Esophagus squamous epithelium (tissue), 4 donors: ENCODE data around the gene IVD.

Experiments
- POLR2A ChIP-seq, 4 donors: fragments of 450-650 bp; IDR thresholded peaks; one replicate each; pipeline ENCODE4 v1.6.1; 2017; ENCODE audit warnings: antibody characterized with exemption in 4 of 4, mild to moderate bottlenecking in 4 of 4, moderate library complexity in 3 of 4
- TF ChIP-seq, protein P1 (sequence below), 6 experiments: fragments of 450-650 bp in 4 of 6; fragments of 200-600 bp in 2 of 6; sonication (generic) in 2 of 6; IDR thresholded peaks; one replicate each; pipeline ENCODE4 v1.5.1; 2016 to 2019; ENCODE audit warnings: antibody characterized with exemption in 6 of 6, mild to moderate bottlenecking in 4 of 6, moderate library complexity in 4 of 6

DNA sequence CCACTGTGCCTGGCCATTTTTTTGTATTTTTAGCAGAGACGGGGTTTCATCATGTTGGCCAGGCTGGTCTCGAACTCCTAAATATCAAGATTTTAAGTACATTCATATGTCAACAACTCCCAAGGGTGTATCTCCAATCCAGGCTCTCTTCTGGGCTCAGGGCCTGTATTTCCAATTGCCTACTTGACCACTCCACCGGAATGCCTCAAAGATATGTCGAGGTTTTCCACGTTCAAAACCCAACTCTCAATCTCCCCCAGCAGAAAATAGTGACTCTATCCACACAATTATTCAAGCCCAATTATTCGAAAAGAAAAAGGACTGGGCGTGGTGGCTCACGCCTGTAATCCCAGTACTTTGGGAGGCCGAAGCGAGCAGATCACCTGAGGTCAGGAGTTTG lies 25.0 kb upstream of the IVD start:
- TF ChIP-seq, protein P1, sequence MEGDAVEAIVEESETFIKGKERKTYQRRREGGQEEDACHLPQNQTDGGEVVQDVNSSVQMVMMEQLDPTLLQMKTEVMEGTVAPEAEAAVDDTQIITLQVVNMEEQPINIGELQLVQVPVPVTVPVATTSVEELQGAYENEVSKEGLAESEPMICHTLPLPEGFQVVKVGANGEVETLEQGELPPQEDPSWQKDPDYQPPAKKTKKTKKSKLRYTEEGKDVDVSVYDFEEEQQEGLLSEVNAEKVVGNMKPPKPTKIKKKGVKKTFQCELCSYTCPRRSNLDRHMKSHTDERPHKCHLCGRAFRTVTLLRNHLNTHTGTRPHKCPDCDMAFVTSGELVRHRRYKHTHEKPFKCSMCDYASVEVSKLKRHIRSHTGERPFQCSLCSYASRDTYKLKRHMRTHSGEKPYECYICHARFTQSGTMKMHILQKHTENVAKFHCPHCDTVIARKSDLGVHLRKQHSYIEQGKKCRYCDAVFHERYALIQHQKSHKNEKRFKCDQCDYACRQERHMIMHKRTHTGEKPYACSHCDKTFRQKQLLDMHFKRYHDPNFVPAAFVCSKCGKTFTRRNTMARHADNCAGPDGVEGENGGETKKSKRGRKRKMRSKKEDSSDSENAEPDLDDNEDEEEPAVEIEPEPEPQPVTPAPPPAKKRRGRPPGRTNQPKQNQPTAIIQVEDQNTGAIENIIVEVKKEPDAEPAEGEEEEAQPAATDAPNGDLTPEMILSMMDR (IDR thresholded peaks at IDR 0.05): no peak
- TF ChIP-seq POLR2A (IDR thresholded peaks at IDR 0.05): no peak
